DMS153 treated with DMSO at 0.1 percent for 48 hours (cell line): ENCODE data around the gene SMC3.
"Not testable (repeated sequence)": the region's sequence is repeated elsewhere in the genome, so short reads cannot be mapped to it uniquely, and the experiment has no call there.

ENCODE experiments used
- DNase-seq: peaks from one replicate; lab custom pipeline; 2025; ENCODE audit not compliant: unreplicated experiment; lab: John Stamatoyannopoulos, UW

Gene SMC3

GRCh38 chr10:110620398-110620719 lies 52.9 kb downstream of the SMC3 start:
- DNase-seq: no peak

- DNase-seq: not testable (repeated sequence)
These were observed 55.8 kb downstream of the SMC3 start for GRCh38 chr10:110623316-110623715.

- DNase-seq: no peak
These were observed 57.9 kb downstream of the SMC3 start for GRCh38 chr10:110625356-110625894.

- no peak for DNase-seq
These were observed 58.7 kb downstream of the SMC3 start for GRCh38 chr10:110625951-110626855.

- no peak for DNase-seq
These were observed 60.7 kb downstream of the SMC3 start for GRCh38 chr10:110628161-110628560.

GRCh38 chr10:110629680-110630191 lies 62.2 kb downstream of the SMC3 start:
- DNase-seq: peak; percentile 93

GRCh38 chr10:110631934-110632333 lies 64.4 kb downstream of the SMC3 start:
- DNase-seq: no peak

- no peak for DNase-seq
These were observed 65.2 kb downstream of the SMC3 start for GRCh38 chr10:110632591-110633215.

- peak; percentile 86 for DNase-seq
These were observed 67.2 kb downstream of the SMC3 start for GRCh38 chr10:110634527-110635209.

GRCh38 chr10:110636572-110636931 lies 69.1 kb downstream of the SMC3 start:
- no peak for DNase-seq

- DNase-seq: no peak
These were observed 69.5 kb downstream of the SMC3 start for GRCh38 chr10:110636932-110637557.

- DNase-seq: peak; percentile 53
These were observed 70.1 kb downstream of the SMC3 start for GRCh38 chr10:110637558-110638053.

- DNase-seq: no peak
These were observed 70.8 kb downstream of the SMC3 start for GRCh38 chr10:110638319-110638718.

GRCh38 chr10:110639046-110639445 lies 71.6 kb downstream of the SMC3 start:
- not testable (repeated sequence) for DNase-seq

GRCh38 chr10:110639858-110640257 lies 72.4 kb downstream of the SMC3 start:
- not testable (repeated sequence) for DNase-seq

- DNase-seq: peak; percentile 52
These were observed 73.8 kb downstream of the SMC3 start for GRCh38 chr10:110641256-110641655.

- no peak for DNase-seq
These were observed 74.9 kb downstream of the SMC3 start for GRCh38 chr10:110642204-110643034.

GRCh38 chr10:110643035-110643652 lies 75.6 kb downstream of the SMC3 start:
- no peak for DNase-seq
